Loucy (cell line): ENCODE results near the gene AFG3L2.

Experiments used
- CTCF ChIP-seq: fragments of 200-600 bp; sonication (generic); conservative IDR thresholded peaks from 2 replicates; pipeline ENCODE4 v1.5.1; 2014; ENCODE audit warnings: mild to moderate bottlenecking, antibody characterized with exemption, low read length
- EZH2phosphoT487 ChIP-seq: fragments of 200-600 bp; IDR thresholded peaks from 2 replicates; pipeline ENCODE4 v1.6.1; 2018; ENCODE audit warnings: antibody characterized with exemption, mild to moderate bottlenecking, moderate library complexity, borderline replicate concordance

GRCh38 chr18:12423820-12424219, 46.8 kb upstream of the AFG3L2 start:
- no peak for TF ChIP-seq CTCF
- no peak for TF ChIP-seq EZH2phosphoT487
